Measurements from ENCODE around the gene LTBP1.

Gene LTBP1

GRCh38 chr2:32932825-32933755 lies 13.7 kb upstream of the LTBP1 start:
- H3K27me3 ChIP-seq (replicated peaks; ENCODE audit: control insufficient read depth, insufficient read depth, low read length), result peaks cover 23% of the 10 kb centered on the region
- no peaks in the 10 kb centered on the region for H3K4me1 ChIP-seq (ENCODE audit: control insufficient read depth, insufficient read depth, low read length)
- H3K4me3 ChIP-seq (ENCODE audit: low read length), result no peak overlapping the region
- no peaks in the 10 kb centered on the region for H3K36me3 ChIP-seq (ENCODE audit: control insufficient read depth, insufficient read depth, low read length, severe bottlenecking)
- H3K9me3 ChIP-seq (ENCODE audit: control insufficient read depth, low read length), result no peaks in the 10 kb centered on the region
- H3K9ac ChIP-seq (ENCODE audit: low read length), result no peak overlapping the region
- no peak for DNase-seq (ENCODE audit: low read depth)

- H3K9ac ChIP-seq (ENCODE audit: low read length), result no peak overlapping the region
- H3K27me3 ChIP-seq (replicated peaks; ENCODE audit: control insufficient read depth, insufficient read depth, low read length), result peaks cover 26% of the 10 kb centered on the region
- no peak for DNase-seq (ENCODE audit: low read depth)
- H3K4me3 ChIP-seq (ENCODE audit: low read length), result no peak overlapping the region
- no peaks in the 10 kb centered on the region for H3K9me3 ChIP-seq (ENCODE audit: control insufficient read depth, low read length)
- no peaks in the 10 kb centered on the region for H3K4me1 ChIP-seq (ENCODE audit: control insufficient read depth, insufficient read depth, low read length)
- H3K36me3 ChIP-seq (ENCODE audit: control insufficient read depth, insufficient read depth, low read length, severe bottlenecking), result no peaks in the 10 kb centered on the region
These were observed 13.0 kb upstream of the LTBP1 start for GRCh38 chr2:32933756-32934095.

GRCh38 chr2:32937602-32938448 lies 8.9 kb upstream of the LTBP1 start:
- H3K9me3 ChIP-seq (ENCODE audit: control insufficient read depth, low read length), result no peaks in the 10 kb centered on the region
- no peaks in the 10 kb centered on the region for H3K36me3 ChIP-seq (ENCODE audit: control insufficient read depth, insufficient read depth, low read length, severe bottlenecking)
- peaks cover 31% of the 10 kb centered on the region for H3K27me3 ChIP-seq (replicated peaks; ENCODE audit: control insufficient read depth, insufficient read depth, low read length)
- no peak overlapping the region for H3K4me3 ChIP-seq (ENCODE audit: low read length)
- peak; percentile 20 for DNase-seq (ENCODE audit: low read depth)
- no peak overlapping the region for H3K9ac ChIP-seq (ENCODE audit: low read length)
- no peaks in the 10 kb centered on the region for H3K4me1 ChIP-seq (ENCODE audit: control insufficient read depth, insufficient read depth, low read length)

GRCh38 chr2:32938934-32939333 lies 7.8 kb upstream of the LTBP1 start:
- DNase-seq (ENCODE audit: low read depth), result no peak
- H3K9ac ChIP-seq (ENCODE audit: low read length), result no peak overlapping the region
- H3K9me3 ChIP-seq (ENCODE audit: control insufficient read depth, low read length), result no peaks in the 10 kb centered on the region
- no peak overlapping the region for H3K4me3 ChIP-seq (ENCODE audit: low read length)
- H3K4me1 ChIP-seq (ENCODE audit: control insufficient read depth, insufficient read depth, low read length), result no peaks in the 10 kb centered on the region
- no peaks in the 10 kb centered on the region for H3K36me3 ChIP-seq (ENCODE audit: control insufficient read depth, insufficient read depth, low read length, severe bottlenecking)
- peaks cover 31% of the 10 kb centered on the region for H3K27me3 ChIP-seq (replicated peaks; ENCODE audit: control insufficient read depth, insufficient read depth, low read length)

- H3K36me3 ChIP-seq (ENCODE audit: control insufficient read depth, insufficient read depth, low read length, severe bottlenecking), result no peaks in the 10 kb centered on the region
- H3K9me3 ChIP-seq (ENCODE audit: control insufficient read depth, low read length), result no peaks in the 10 kb centered on the region
- no peak overlapping the region for H3K9ac ChIP-seq (ENCODE audit: low read length)
- H3K4me1 ChIP-seq (ENCODE audit: control insufficient read depth, insufficient read depth, low read length), result no peaks in the 10 kb centered on the region
- DNase-seq (ENCODE audit: low read depth), result no peak
- no peak overlapping the region for H3K4me3 ChIP-seq (ENCODE audit: low read length)
- peaks cover 31% of the 10 kb centered on the region for H3K27me3 ChIP-seq (replicated peaks; ENCODE audit: control insufficient read depth, insufficient read depth, low read length)
These were observed 6.3 kb upstream of the LTBP1 start for GRCh38 chr2:32940316-32940997.

GRCh38 chr2:32941944-32942690 lies 4.6 kb upstream of the LTBP1 start:
- no peaks in the 10 kb centered on the region for H3K9me3 ChIP-seq (ENCODE audit: control insufficient read depth, low read length)
- H3K4me1 ChIP-seq (ENCODE audit: control insufficient read depth, insufficient read depth, low read length), result no peaks in the 10 kb centered on the region
- no peak overlapping the region for H3K9ac ChIP-seq (ENCODE audit: low read length)
- peaks cover 22% of the 10 kb centered on the region for H3K27me3 ChIP-seq (replicated peaks; ENCODE audit: control insufficient read depth, insufficient read depth, low read length)
- no peak overlapping the region for H3K4me3 ChIP-seq (ENCODE audit: low read length)
- H3K36me3 ChIP-seq (ENCODE audit: control insufficient read depth, insufficient read depth, low read length, severe bottlenecking), result no peaks in the 10 kb centered on the region
- no peak for DNase-seq (ENCODE audit: low read depth)

GRCh38 chr2:32942793-32943485 lies 3.8 kb upstream of the LTBP1 start:
- H3K27me3 ChIP-seq (replicated peaks; ENCODE audit: control insufficient read depth, insufficient read depth, low read length), result peaks cover 16% of the 10 kb centered on the region
- H3K9me3 ChIP-seq (ENCODE audit: control insufficient read depth, low read length), result no peaks in the 10 kb centered on the region
- no peak overlapping the region for H3K9ac ChIP-seq (ENCODE audit: low read length)
- no peaks in the 10 kb centered on the region for H3K36me3 ChIP-seq (ENCODE audit: control insufficient read depth, insufficient read depth, low read length, severe bottlenecking)
- no peak for DNase-seq (ENCODE audit: low read depth)
- H3K4me1 ChIP-seq (ENCODE audit: control insufficient read depth, insufficient read depth, low read length), result no peaks in the 10 kb centered on the region
- H3K4me3 ChIP-seq (ENCODE audit: low read length), result no peak overlapping the region

GRCh38 chr2:32945286-32945685 lies 1.5 kb upstream of the LTBP1 start:
- peaks cover 13% of the 10 kb centered on the region for H3K27me3 ChIP-seq (replicated peaks; ENCODE audit: control insufficient read depth, insufficient read depth, low read length)
- no peak for DNase-seq (ENCODE audit: low read depth)
- H3K4me3 ChIP-seq (ENCODE audit: low read length), result no peak overlapping the region
- H3K9ac ChIP-seq (ENCODE audit: low read length), result no peak overlapping the region
- no peaks in the 10 kb centered on the region for H3K4me1 ChIP-seq (ENCODE audit: control insufficient read depth, insufficient read depth, low read length)
- H3K9me3 ChIP-seq (ENCODE audit: control insufficient read depth, low read length), result no peaks in the 10 kb centered on the region
- H3K36me3 ChIP-seq (ENCODE audit: control insufficient read depth, insufficient read depth, low read length, severe bottlenecking), result no peaks in the 10 kb centered on the region

GRCh38 chr2:32947076-32947483 lies 327 bp downstream of the LTBP1 start:
- Histone ChIP-seq H3K9me3 (ENCODE audit: control insufficient read depth, low read length) (no peaks in the 10 kb centered on the region), H3K9ac (ENCODE audit: low read length) (no peak overlapping the region), H3K36me3 (ENCODE audit: control insufficient read depth, insufficient read depth, low read length, severe bottlenecking) (no peaks in the 10 kb centered on the region), H3K27me3 (replicated peaks; ENCODE audit: control insufficient read depth, insufficient read depth, low read length) (peaks cover 24% of the 10 kb centered on the region), H3K4me1 (ENCODE audit: control insufficient read depth, insufficient read depth, low read length) (no peaks in the 10 kb centered on the region), H3K4me3 (ENCODE audit: low read length) (peak overlapping the region; percentile 81)
- DNase-seq (ENCODE audit: low read depth), result peak; percentile 56

GRCh38 chr2:32947484-32948143 lies 861 bp downstream of the LTBP1 start:
- no peak overlapping the region for H3K9ac ChIP-seq (ENCODE audit: low read length)
- H3K4me1 ChIP-seq (ENCODE audit: control insufficient read depth, insufficient read depth, low read length), result no peaks in the 10 kb centered on the region
- H3K36me3 ChIP-seq (ENCODE audit: control insufficient read depth, insufficient read depth, low read length, severe bottlenecking), result no peaks in the 10 kb centered on the region
- H3K4me3 ChIP-seq (ENCODE audit: low read length), result peak overlapping the region; percentile 81
- H3K9me3 ChIP-seq (ENCODE audit: control insufficient read depth, low read length), result no peaks in the 10 kb centered on the region
- H3K27me3 ChIP-seq (replicated peaks; ENCODE audit: control insufficient read depth, insufficient read depth, low read length), result peaks cover 25% of the 10 kb centered on the region
- peak; percentile 76 for DNase-seq (ENCODE audit: low read depth)

Data from adipocyte (in vitro differentiated cells).